SK-N-SH treated with all-trans-retinoic acid at 6 μM for 48 hours (cell line): ENCODE measurements around the gene WDFY2.

ENCODE experiments used
- ATAC-seq: fragments of 200-7000 bp; cut with Tn5 transposase; 3 replicates; pipeline ENCODE4 v1.9.1; 2020; ENCODE audit warnings: mild to moderate bottlenecking, moderate library complexity
- ARNTL ChIP-seq: fragments of 450-650 bp; formaldehyde crosslinking; IDR thresholded peaks from 2 replicates; pipeline ENCODE4 v1.5.0; 2020; ENCODE audit warnings: low read depth, mild to moderate bottlenecking, moderate library complexity, borderline replicate concordance
- BACH2 ChIP-seq: fragments of 250-450 bp; sonication (Bioruptor Pico); IDR thresholded peaks from 2 replicates; pipeline ENCODE4 v1.9.0; 2021; ENCODE audit warnings: mild to moderate bottlenecking, borderline replicate concordance
- ESRRG ChIP-seq: fragments of 250-450 bp; sonication (Bioruptor Pico); IDR thresholded peaks from 2 replicates; pipeline ENCODE4 v1.6.1; 2021; ENCODE audit warnings: mild to moderate bottlenecking
- GLIS3 ChIP-seq: fragments of 250-450 bp; sonication (Bioruptor Pico); IDR thresholded peaks from 2 replicates; pipeline ENCODE4 v1.5.0; 2020; ENCODE audit warnings: mild to moderate bottlenecking, moderate library complexity
- ISL1 ChIP-seq: fragments of 250-450 bp; sonication (Bioruptor Pico); IDR thresholded peaks from 2 replicates; pipeline ENCODE4 v2.1.2; 2022; ENCODE audit warnings: mild to moderate bottlenecking, moderate library complexity
- RARB ChIP-seq: fragments of 250-450 bp; sonication (Bioruptor Pico); IDR thresholded peaks from 2 replicates; pipeline ENCODE4 v1.8.0; 2021; ENCODE audit warnings: mild to moderate bottlenecking, moderate library complexity
- SNAI2 ChIP-seq: fragments of 250-450 bp; sonication (Bioruptor Pico); IDR thresholded peaks from 2 replicates; pipeline ENCODE4 v1.5.0; 2020; ENCODE audit warnings: mild to moderate bottlenecking, moderate library complexity
- TCF4 ChIP-seq: fragments of 250-450 bp; sonication (Bioruptor Pico); IDR thresholded peaks from 2 replicates; pipeline ENCODE4 v1.8.0; 2021; ENCODE audit warnings: mild to moderate bottlenecking, moderate library complexity, borderline replicate concordance
- TOX ChIP-seq: fragments of 250-450 bp; sonication (Bioruptor Pico); IDR thresholded peaks from 2 replicates; pipeline ENCODE4 v1.8.0; 2021; ENCODE audit warnings: mild to moderate bottlenecking, moderate library complexity, borderline replicate concordance
- ZC3H10 ChIP-seq: fragments of 250-450 bp; sonication (Bioruptor Pico); IDR thresholded peaks from 2 replicates; pipeline ENCODE4 v1.5.1; 2021; ENCODE audit warnings: mild to moderate bottlenecking, moderate library complexity
- ZFP3 ChIP-seq: fragments of 250-450 bp; sonication (Bioruptor Pico); IDR thresholded peaks from 2 replicates; pipeline ENCODE4 v1.5.0; 2020; ENCODE audit warnings: mild to moderate bottlenecking, moderate library complexity
- ZFP30 ChIP-seq: fragments of 450-650 bp; formaldehyde crosslinking; IDR thresholded peaks from 2 replicates; pipeline ENCODE4 v1.5.0; 2022; ENCODE audit warnings: mild to moderate bottlenecking, moderate library complexity
- ZNF565 ChIP-seq: fragments of 450-650 bp; formaldehyde crosslinking; conservative IDR thresholded peaks from 2 replicates; pipeline ENCODE4 v1.5.0; 2020; ENCODE audit warnings: low read depth, mild to moderate bottlenecking, moderate library complexity
- ZNF70 ChIP-seq: fragments of 450-650 bp; formaldehyde crosslinking; IDR thresholded peaks from 2 replicates; pipeline ENCODE4 v1.5.0; 2020; ENCODE audit warnings: mild to moderate bottlenecking, moderate library complexity
- TF ChIP-seq, protein P1 (sequence below): fragments of 250-450 bp; sonication (Bioruptor Pico); IDR thresholded peaks from 2 replicates; pipeline ENCODE4 v1.5.1; 2021; ENCODE audit warnings: mild to moderate bottlenecking, moderate library complexity
- TF ChIP-seq, protein P2 (sequence below): fragments of 250-450 bp; sonication (Bioruptor Pico); IDR thresholded peaks from 2 replicates; pipeline ENCODE4 v1.8.0; 2021; ENCODE audit warnings: low read depth, mild to moderate bottlenecking, moderate library complexity, borderline replicate concordance
- TF ChIP-seq, protein P3 (sequence below): fragments of 250-450 bp; sonication (Bioruptor Pico); IDR thresholded peaks from 2 replicates; pipeline ENCODE4 v1.5.0; 2020; ENCODE audit warnings: mild to moderate bottlenecking, moderate library complexity
- TF ChIP-seq, protein P4 (sequence below): fragments of 250-450 bp; sonication (Bioruptor Pico); IDR thresholded peaks from 2 replicates; pipeline ENCODE4 v1.8.0; 2020; ENCODE audit warnings: mild to moderate bottlenecking, moderate library complexity, borderline replicate concordance
- TF ChIP-seq, protein P5 (sequence below): fragments of 250-450 bp; sonication (Bioruptor Pico); IDR thresholded peaks from 2 replicates; pipeline ENCODE4 v1.5.1; 2020; ENCODE audit warnings: low read depth, mild to moderate bottlenecking, moderate library complexity

WDFY2 gene

DNA sequence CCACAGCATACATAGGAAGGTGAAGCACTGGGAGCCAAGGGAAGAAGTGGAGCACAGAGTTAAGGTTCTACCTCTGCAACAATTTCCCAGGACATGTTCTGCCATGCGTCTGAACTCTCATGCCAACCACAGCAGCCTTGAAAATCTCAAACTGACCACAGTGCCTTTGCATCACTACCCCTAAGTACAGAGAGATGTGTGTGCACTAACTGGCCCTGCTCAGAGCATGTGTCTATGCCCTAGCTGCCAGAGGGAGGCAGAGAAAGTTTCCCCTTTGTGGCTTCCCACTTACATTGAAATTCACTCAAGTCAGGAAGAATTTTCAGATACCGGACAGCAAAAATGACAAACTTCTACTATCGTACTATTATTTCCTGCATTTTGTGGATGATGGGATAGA, 26.8 kb upstream of the WDFY2 start:
- peak; percentile 11; the same call in 1 of the 3 replicates for ATAC-seq

DNA sequence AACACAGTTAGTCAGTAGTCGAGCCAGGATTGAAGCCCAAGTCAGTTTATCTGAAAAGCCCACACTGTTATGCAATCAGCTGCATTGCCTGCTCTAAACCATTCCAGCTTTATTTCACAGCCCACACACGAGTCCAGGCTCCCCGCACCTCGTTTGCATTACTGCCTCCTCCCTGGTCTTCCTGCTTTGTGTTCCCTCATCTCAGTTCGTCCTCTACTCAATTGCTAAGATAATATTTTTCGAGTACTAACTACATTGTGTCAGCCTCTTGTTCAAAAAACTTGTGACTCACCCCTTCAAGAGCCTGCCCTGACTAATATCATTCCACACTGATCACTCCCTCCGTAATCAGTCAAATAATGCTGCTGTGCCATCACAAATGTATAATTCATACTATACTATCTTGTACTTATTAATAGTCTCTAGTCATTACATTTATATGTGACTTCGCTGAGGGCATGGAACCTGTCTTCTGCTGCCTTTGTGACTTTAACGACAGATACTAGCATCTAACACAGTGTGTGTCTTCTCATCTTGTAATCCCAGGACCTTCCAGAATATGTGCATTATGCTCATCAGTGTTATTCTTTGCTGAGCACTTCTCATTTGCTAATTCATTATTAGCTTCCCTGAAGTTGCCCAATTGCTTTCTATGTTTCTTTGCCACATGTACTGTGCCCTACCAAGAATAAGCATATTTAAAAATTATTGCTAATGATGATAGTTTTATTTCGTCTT, 26.2 kb upstream of the WDFY2 start:
- TF ChIP-seq ZFP30 (CRISPR knock-in tag) (no peak), BACH2 (CRISPR knock-in tag) (no peak), ARNTL (CRISPR knock-in tag) (no peak), SNAI2 (no peak), ZNF565 (no peak), GLIS3 (CRISPR knock-in tag) (no peak), ZNF70 (CRISPR knock-in tag) (no peak), ZFP3 (CRISPR knock-in tag) (no peak), ISL1 (peak; percentile 73), ESRRG (CRISPR knock-in tag) (no peak), RARB (CRISPR knock-in tag) (no peak), ZC3H10 (CRISPR knock-in tag) (0 out of 2 replicates have a peak, but pooled peaks have one; percentile 52), TCF4 (CRISPR knock-in tag) (no peak)
- TF ChIP-seq, protein P1, sequence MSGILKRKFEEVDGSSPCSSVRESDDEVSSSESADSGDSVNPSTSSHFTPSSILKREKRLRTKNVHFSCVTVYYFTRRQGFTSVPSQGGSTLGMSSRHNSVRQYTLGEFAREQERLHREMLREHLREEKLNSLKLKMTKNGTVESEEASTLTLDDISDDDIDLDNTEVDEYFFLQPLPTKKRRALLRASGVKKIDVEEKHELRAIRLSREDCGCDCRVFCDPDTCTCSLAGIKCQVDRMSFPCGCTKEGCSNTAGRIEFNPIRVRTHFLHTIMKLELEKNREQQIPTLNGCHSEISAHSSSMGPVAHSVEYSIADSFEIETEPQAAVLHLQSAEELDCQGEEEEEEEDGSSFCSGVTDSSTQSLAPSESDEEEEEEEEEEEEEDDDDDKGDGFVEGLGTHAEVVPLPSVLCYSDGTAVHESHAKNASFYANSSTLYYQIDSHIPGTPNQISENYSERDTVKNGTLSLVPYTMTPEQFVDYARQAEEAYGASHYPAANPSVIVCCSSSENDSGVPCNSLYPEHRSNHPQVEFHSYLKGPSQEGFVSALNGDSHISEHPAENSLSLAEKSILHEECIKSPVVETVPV (CRISPR knock-in tag): no peak
- TF ChIP-seq, protein P2, sequence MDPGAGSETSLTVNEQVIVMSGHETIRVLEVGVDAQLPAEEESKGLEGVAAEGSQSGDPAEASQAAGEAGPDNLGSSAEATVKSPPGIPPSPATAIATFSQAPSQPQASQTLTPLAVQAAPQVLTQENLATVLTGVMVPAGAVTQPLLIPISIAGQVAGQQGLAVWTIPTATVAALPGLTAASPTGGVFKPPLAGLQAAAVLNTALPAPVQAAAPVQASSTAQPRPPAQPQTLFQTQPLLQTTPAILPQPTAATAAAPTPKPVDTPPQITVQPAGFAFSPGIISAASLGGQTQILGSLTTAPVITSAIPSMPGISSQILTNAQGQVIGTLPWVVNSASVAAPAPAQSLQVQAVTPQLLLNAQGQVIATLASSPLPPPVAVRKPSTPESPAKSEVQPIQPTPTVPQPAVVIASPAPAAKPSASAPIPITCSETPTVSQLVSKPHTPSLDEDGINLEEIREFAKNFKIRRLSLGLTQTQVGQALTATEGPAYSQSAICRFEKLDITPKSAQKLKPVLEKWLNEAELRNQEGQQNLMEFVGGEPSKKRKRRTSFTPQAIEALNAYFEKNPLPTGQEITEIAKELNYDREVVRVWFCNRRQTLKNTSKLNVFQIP (CRISPR knock-in tag): no peak
- TF ChIP-seq, protein P3, sequence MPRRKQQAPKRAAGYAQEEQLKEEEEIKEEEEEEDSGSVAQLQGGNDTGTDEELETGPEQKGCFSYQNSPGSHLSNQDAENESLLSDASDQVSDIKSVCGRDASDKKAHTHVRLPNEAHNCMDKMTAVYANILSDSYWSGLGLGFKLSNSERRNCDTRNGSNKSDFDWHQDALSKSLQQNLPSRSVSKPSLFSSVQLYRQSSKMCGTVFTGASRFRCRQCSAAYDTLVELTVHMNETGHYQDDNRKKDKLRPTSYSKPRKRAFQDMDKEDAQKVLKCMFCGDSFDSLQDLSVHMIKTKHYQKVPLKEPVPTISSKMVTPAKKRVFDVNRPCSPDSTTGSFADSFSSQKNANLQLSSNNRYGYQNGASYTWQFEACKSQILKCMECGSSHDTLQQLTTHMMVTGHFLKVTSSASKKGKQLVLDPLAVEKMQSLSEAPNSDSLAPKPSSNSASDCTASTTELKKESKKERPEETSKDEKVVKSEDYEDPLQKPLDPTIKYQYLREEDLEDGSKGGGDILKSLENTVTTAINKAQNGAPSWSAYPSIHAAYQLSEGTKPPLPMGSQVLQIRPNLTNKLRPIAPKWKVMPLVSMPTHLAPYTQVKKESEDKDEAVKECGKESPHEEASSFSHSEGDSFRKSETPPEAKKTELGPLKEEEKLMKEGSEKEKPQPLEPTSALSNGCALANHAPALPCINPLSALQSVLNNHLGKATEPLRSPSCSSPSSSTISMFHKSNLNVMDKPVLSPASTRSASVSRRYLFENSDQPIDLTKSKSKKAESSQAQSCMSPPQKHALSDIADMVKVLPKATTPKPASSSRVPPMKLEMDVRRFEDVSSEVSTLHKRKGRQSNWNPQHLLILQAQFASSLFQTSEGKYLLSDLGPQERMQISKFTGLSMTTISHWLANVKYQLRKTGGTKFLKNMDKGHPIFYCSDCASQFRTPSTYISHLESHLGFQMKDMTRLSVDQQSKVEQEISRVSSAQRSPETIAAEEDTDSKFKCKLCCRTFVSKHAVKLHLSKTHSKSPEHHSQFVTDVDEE: no peak
- TF ChIP-seq, protein P4, sequence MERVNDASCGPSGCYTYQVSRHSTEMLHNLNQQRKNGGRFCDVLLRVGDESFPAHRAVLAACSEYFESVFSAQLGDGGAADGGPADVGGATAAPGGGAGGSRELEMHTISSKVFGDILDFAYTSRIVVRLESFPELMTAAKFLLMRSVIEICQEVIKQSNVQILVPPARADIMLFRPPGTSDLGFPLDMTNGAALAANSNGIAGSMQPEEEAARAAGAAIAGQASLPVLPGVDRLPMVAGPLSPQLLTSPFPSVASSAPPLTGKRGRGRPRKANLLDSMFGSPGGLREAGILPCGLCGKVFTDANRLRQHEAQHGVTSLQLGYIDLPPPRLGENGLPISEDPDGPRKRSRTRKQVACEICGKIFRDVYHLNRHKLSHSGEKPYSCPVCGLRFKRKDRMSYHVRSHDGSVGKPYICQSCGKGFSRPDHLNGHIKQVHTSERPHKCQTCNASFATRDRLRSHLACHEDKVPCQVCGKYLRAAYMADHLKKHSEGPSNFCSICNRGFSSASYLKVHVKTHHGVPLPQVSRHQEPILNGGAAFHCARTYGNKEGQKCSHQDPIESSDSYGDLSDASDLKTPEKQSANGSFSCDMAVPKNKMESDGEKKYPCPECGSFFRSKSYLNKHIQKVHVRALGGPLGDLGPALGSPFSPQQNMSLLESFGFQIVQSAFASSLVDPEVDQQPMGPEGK (CRISPR knock-in tag): no peak
- ATAC-seq: peak; percentile 96

More for the DNA sequence above, 26.8 kb upstream of the WDFY2 start:
- TF ChIP-seq ZC3H10 (CRISPR knock-in tag): no peak
- no peak for TF ChIP-seq TOX (CRISPR knock-in tag)
- TF ChIP-seq ZNF70 (CRISPR knock-in tag): no peak
- TF ChIP-seq, protein P5, sequence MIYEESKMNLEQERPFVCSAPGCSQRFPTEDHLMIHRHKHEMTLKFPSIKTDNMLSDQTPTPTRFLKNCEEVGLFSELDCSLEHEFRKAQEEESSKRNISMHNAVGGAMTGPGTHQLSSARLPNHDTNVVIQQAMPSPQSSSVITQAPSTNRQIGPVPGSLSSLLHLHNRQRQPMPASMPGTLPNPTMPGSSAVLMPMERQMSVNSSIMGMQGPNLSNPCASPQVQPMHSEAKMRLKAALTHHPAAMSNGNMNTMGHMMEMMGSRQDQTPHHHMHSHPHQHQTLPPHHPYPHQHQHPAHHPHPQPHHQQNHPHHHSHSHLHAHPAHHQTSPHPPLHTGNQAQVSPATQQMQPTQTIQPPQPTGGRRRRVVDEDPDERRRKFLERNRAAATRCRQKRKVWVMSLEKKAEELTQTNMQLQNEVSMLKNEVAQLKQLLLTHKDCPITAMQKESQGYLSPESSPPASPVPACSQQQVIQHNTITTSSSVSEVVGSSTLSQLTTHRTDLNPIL: no peak
- TF ChIP-seq, protein P4 (CRISPR knock-in tag): no peak
- TF ChIP-seq, protein P2 (CRISPR knock-in tag): no peak
- no peak for TF ChIP-seq RARB (CRISPR knock-in tag)
- TF ChIP-seq TCF4 (CRISPR knock-in tag): no peak
- no peak for TF ChIP-seq ZNF565
- no peak for TF ChIP-seq SNAI2
- TF ChIP-seq, all 23 proteins: peak for 0
